Activated T-cell treated with anti-CD3 and anti-CD28 coated beads for 1 hour (primary cell): ENCODE results near the gene SPATC1L.
A peak's percentile ranks its signal among the peaks of the same experiment; 100 is the strongest.
"Not testable (repeated sequence)": the region's sequence is repeated elsewhere in the genome, so short reads cannot be mapped to it uniquely, and the experiment has no call there.

Source experiments
- DNase-seq: peaks from one replicate; pipeline ENCODE4 v3.0.0-alpha.2; 2020; ENCODE audit warnings: low read depth

SPATC1L gene

DNA sequence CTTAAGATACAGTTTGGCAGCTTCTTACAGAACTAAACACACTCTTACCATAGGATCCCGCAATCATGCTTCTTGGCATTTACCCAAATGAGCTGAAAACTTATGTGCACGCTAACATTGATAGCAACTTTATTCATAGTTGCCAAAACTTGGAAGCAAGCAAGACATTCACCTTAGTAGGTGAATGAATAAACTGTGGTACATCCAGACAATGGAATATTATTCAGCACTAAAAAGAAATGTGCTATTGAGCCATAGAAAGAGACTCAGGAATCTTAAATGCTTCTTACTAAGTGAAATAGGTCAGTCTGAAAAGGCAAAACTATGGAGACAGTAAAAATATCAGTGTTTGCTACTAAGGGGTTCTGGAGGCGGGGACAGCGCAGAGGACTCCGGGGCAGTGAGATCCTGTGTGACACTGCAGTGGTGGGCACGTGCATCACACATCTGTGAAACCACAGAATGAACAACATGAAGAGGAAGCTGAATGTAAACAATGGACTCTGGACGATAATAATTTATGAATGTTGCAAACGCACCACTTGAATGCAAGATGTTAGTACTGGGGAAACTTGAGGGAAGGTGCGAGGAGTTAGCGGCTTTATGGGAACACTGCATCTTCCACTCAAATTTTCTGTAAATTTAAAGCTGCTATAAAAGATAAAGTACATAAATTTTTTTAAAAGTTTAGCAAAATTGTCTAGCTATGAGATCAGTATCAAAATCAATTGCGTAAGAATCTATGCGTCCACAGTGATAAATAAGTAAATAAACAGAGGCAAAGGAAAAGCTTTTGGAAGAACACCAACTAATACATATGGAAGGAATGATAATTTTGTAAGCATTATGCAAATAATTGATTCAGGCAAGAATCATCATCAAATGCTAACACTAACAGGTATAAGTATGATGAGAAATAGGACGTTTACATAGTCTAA lies 15.4 kb upstream of the SPATC1L start:
- DNase-seq, result no peak

DNA sequence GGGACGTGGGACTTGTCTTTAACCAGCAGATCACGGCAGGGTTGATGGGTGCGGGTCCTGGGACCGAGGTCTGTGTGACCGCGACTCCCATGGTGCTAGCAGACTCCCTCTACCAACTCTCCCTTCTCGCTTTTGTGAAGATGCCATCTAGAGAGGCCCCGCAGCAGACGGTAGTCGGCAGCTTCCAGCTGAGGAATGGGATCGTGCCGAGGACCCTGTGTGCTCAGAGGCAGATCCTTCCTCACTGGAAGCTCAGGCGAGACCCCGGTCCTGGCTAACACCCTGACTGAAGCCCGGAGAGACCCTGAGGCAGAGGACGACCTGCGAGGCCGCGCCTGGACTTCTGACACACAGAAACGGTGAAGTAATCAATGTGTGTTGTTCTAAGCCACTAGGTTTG lies 12.5 kb upstream of the SPATC1L start:
- DNase-seq, result no peak

GRCh38 chr21:46195595-46196195 lies 11.4 kb upstream of the SPATC1L start:
- DNase-seq, result no peak

DNA sequence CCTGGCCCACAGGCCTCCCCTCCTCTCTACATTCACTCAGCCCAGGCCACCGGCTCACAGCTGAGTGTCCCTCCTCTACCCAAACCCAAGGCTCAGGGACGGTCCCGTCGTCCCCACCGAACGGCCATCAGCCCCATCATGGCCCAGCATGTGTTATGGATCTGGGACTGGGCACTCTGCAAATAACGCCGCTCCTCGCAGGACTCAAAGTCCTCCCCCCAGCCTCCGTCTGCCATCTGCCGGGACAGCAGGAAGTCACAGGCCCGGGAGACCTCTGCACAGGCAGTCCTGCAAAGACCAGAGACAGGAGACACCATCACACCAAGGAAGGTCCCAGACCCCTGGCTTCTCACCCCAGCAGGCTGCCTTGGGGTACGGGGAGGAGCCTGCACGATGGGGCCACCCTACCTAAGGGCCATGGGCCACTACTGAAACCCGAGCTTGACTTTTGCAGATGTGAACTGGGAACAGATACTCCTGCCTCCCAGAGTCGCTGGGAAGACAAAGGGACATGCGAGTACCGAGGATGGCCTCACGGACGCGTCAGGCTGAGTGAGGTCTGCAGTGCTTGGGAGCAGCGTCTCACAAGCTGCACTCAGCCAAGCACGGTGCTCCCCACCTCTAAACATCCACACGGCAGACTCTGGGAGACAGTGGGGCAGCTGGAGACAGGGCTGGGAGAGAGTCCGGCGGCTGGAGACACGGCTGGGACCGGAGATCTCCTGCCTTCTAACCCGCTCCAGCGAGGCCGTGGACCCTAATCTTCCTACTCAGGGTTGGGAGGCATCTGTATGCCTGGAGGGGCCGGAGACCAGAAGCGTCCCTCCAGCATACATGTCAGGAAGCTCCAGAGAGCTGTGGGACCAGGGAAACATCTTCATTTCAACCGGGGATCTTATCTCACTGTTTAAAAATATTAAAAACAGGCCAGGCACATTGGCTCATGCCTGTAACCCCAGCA lies 10.4 kb upstream of the SPATC1L start:
- no peak for DNase-seq

DNA sequence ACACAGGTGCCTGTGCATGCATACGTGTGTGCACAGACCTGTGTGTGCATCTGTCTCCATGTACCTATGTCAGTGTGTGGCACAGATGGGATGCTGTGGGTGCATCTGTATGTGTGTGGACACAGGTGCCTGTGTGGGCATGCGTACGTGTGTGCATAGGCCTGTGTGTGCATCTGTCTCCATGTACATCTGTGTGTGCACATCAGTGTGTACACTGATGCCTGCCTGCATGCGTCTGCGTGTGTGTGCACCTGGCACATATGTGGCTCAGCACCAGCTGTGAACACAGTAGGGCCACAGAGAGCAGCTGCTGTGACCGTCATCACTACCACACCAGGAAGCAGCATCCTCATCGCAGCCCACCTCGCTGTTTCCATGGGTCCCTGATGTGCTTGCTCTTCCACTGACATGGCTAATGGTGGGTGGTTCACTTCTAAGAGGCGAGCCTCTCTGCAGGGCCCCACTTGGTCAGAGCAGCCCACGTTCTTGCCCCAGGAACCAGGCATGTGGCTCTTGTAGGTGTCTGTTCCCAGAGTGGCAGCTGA lies 9.6 kb upstream of the SPATC1L start:
- DNase-seq, result no peak

GRCh38 chr21:46191686-46192575 lies 7.7 kb upstream of the SPATC1L start:
- no peak for DNase-seq

DNA sequence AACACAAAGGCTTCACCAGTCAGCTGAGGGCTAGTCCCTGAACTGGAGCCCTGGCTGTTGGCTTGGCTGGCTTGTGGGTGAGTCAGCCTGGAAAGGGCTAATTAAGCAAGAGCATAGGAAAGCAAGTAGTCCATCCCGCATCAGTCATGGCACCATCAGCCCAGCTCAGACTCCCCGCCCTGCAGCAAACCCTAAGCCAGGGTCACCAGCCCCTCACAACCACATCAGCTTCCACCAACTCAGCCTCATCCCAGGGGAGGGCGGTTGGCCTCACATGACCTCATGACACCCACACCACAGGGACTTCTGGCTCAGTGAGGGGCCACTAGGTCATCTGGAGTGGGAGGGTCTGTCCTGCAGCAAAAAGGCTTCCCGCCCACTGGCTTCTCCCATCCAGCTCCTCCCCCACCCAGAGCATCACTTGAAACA lies 7.0 kb upstream of the SPATC1L start:
- DNase-seq, result no peak

- no peak for DNase-seq
Measured at GRCh38 chr21:46190491-46191131, 6.4 kb upstream of the SPATC1L start.

- DNase-seq, result no peak
Measured at GRCh38 chr21:46189959-46190490, 5.8 kb upstream of the SPATC1L start.

GRCh38 chr21:46189213-46189958 lies 5.1 kb upstream of the SPATC1L start:
- DNase-seq, result no peak

GRCh38 chr21:46188226-46189212 lies 4.3 kb upstream of the SPATC1L start:
- no peak for DNase-seq

DNA sequence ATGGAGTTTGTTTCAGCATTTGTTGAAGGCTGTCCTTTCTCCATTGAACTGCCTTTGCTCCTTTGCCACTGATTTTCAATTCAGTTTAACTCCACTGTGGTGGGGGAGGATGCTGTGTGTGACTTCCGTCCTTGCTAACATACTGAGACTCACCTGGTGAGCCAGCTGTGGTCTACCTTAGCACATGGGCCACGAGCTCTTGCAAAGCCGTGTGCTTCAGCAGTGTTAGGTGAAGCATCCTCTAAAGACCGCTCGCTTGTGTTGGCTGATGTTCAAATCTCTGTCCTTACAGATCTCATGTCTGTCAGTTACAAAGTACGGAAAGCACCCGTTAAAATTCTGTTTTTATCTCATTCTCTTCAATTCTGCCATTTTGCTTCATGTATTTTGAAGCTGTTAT lies 3.6 kb upstream of the SPATC1L start:
- no peak for DNase-seq

GRCh38 chr21:46187261-46187660 lies 3.0 kb upstream of the SPATC1L start:
- DNase-seq, result no peak

DNA sequence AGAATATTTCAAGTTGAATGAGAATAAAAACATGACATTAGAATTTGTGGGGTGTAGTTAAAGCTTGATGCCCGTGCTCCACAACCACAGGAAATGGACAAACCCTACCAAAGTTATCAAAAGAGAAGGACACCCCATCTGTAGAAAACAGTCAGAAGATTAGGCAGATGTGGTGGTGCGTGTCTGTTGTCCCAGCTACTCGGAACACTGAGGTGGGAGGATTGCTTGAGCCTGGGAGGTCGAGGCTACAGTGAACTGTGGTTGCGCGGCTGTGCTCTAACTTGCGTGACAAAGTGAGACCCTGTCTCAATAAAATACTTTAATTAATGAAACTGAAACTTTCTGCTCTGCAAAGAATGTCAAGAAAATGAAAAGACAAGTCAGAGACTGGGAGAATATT lies 1.5 kb upstream of the SPATC1L start:
- DNase-seq, result no peak

DNA sequence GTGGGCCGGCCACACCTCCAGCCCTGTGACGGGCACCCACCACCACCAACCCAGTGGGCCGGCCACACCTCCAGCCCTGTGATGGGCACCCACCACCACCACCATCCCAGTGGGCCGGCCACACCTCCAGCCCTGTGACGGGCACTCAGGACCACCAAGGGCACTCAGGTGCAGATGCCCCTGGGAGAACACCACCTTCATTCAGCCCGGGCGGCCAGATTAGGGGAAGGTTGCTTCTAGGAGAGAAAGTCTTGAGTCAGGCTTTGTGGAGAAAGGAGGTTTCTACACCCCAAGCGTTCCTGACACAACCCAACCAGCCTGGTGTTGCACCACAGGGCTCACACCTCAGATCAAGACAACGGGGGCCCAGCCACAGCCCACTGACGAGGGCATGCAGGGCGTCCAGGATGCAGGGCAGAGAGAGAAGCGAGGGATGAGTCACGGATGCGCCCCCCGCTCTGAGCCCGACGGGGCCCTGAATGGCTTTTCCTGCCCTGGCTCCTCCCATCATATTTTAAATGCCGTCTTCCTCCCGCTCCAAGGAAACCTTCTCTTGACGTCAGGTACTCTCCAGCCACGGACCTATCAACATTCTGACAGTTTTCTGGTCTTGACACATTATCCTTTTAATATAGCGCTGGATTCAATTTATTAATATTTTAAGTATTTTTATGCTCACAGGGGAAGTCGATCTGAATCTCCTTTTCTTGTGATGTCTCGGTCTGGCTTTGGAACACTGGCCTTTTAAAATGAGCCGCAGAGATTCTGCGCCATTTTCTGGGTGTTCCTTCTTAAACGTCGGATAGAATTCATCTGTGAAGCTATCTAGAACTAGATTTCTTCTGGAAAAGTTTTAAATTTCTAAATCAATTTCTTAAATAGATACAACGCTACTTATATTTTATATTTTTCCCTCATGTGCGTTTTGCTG lies 631 bp upstream of the SPATC1L start:
- peak; percentile 58 for DNase-seq

GRCh38 chr21:46183337-46183909 lies 836 bp downstream of the SPATC1L start:
- not testable (repeated sequence) for DNase-seq
